Retina (tissue), 1 donor: ENCODE data around the gene KHNYN.
"Not testable (repeated sequence)": the region's sequence is repeated elsewhere in the genome, so short reads cannot be mapped to it uniquely, and the experiment has no call there.

Experiments
- DNase-seq: peaks from one replicate; pipeline ENCODE4 v3.0.0-alpha.2; 2016

KHNYN gene

GRCh38 chr14:24439257-24439656 lies 9.5 kb downstream of the KHNYN start:
- DNase-seq = no peak

- DNase-seq = no peak
These were observed 10.3 kb downstream of the KHNYN start for GRCh38 chr14:24439830-24440605.

GRCh38 chr14:24440606-24441399 lies 11.0 kb downstream of the KHNYN start:
- DNase-seq = no peak

- no peak for DNase-seq
These were observed 11.7 kb downstream of the KHNYN start for GRCh38 chr14:24441485-24441884.

GRCh38 chr14:24441904-24442239 lies 12.1 kb downstream of the KHNYN start:
- no peak for DNase-seq

GRCh38 chr14:24442240-24443052 lies 12.7 kb downstream of the KHNYN start, which contains the start of gene SDR39U1:
Gene SDR39U1 (minus strand): TSS chr14:24442776. CDS start chr14:24442769, 7 bp downstream.
- peak; percentile 95 for DNase-seq

GRCh38 chr14:24443053-24443665 lies 13.4 kb downstream of the KHNYN start:
- no peak for DNase-seq

- DNase-seq = not testable (repeated sequence)
These were observed 21.1 kb downstream of the KHNYN start for GRCh38 chr14:24450828-24451227.

GRCh38 chr14:24456980-24457379 lies 27.2 kb downstream of the KHNYN start:
- no peak for DNase-seq

GRCh38 chr14:24458736-24459135 lies 29.0 kb downstream of the KHNYN start:
- no peak for DNase-seq

- no peak for DNase-seq
These were observed 29.6 kb downstream of the KHNYN start for GRCh38 chr14:24459331-24459730.

GRCh38 chr14:24461336-24461735 lies 31.6 kb downstream of the KHNYN start:
- DNase-seq = no peak

GRCh38 chr14:24463017-24463883 lies 33.5 kb downstream of the KHNYN start:
- DNase-seq = no peak

GRCh38 chr14:24463884-24464785 lies 34.4 kb downstream of the KHNYN start:
- DNase-seq = no peak

- DNase-seq = no peak
These were observed 35.6 kb downstream of the KHNYN start for GRCh38 chr14:24465368-24465767.

- DNase-seq = no peak
These were observed 36.1 kb downstream of the KHNYN start for GRCh38 chr14:24465805-24466204.

- DNase-seq = not testable (repeated sequence)
These were observed 40.7 kb downstream of the KHNYN start for GRCh38 chr14:24470450-24470849.

GRCh38 chr14:24473211-24473610 lies 43.5 kb downstream of the KHNYN start:
- no peak for DNase-seq

GRCh38 chr14:24475261-24475660 lies 45.5 kb downstream of the KHNYN start:
- no peak for DNase-seq

GRCh38 chr14:24479999-24480398 lies 50.2 kb downstream of the KHNYN start:
- DNase-seq = not testable (repeated sequence)
